Uterus (tissue), 2 donors: Measurements from ENCODE around the gene MTUS2.

Source experiments
- POLR2A ChIP-seq, 2 donors: fragments of 450-650 bp; IDR thresholded peaks; one replicate each; pipeline ENCODE4 v1.6.1; 2016; ENCODE audit warnings: antibody characterized with exemption in 2 of 2, mild to moderate bottlenecking in 1 of 2, moderate library complexity in 1 of 2
- TF ChIP-seq, protein P1 (sequence below), 4 experiments: fragments of 200-600 bp in 2 of 4; fragments of 450-650 bp in 2 of 4; sonication (generic) in 2 of 4; IDR thresholded peaks; one replicate each; pipeline ENCODE4 v1.5.1; 2016 to 2019; ENCODE audit warnings: antibody characterized with exemption in 4 of 4, mild to moderate bottlenecking in 2 of 4, moderate library complexity in 1 of 4

DNA sequence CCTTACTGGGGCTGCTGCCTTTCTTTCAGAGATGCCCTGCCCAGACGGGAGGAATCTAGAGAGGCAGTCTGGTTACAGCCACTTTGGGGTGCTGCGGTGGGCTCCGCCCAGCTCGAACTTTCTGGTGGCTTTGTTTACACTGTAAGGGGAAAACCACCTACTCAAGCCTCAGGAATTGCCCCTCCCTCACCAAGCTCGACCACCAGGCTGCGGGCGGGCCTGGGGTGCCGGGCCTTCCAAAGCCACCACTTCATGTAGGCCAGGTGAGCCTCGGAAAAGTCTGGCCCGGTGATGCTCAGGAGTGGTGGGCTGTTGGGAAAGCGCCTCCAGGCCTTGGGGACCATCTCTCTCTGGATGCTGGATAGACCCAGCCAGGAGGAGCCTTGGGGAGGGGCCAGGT is 218.6 kb downstream of the MTUS2 start:
- TF ChIP-seq, protein P1, sequence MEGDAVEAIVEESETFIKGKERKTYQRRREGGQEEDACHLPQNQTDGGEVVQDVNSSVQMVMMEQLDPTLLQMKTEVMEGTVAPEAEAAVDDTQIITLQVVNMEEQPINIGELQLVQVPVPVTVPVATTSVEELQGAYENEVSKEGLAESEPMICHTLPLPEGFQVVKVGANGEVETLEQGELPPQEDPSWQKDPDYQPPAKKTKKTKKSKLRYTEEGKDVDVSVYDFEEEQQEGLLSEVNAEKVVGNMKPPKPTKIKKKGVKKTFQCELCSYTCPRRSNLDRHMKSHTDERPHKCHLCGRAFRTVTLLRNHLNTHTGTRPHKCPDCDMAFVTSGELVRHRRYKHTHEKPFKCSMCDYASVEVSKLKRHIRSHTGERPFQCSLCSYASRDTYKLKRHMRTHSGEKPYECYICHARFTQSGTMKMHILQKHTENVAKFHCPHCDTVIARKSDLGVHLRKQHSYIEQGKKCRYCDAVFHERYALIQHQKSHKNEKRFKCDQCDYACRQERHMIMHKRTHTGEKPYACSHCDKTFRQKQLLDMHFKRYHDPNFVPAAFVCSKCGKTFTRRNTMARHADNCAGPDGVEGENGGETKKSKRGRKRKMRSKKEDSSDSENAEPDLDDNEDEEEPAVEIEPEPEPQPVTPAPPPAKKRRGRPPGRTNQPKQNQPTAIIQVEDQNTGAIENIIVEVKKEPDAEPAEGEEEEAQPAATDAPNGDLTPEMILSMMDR (IDR thresholded peaks at IDR 0.05): no peak
- TF ChIP-seq POLR2A (IDR thresholded peaks at IDR 0.05): no peak
